Thyroid gland (tissue), 4 donors: ENCODE measurements around the gene DYNLT1. TPM values are rescaled to one million over a fixed set of nuclear protein-coding genes. Genes with fewer than 3 reads are reported as not detected.

ENCODE experiments used
- DNase-seq, 2 donors: peaks; one replicate each; pipeline ENCODE4 v3.0.0-alpha.2; 2019
- H3K27ac ChIP-seq, 3 donors: fragments of 200-600 bp; sonication (generic); 1 replicate in 2 of 3; 2 replicates in 1 of 3; pipeline ENCODE4 v1.5.1; 2016 to 2019; ENCODE audit warnings: mild to moderate bottlenecking in 1 of 3, moderate library complexity in 1 of 3
- H3K27me3 ChIP-seq: fragments of 200-600 bp; sonication (generic); one replicate; pipeline ENCODE4 v1.5.1; 2019
- H3K36me3 ChIP-seq, 2 donors: fragments of 200-600 bp; sonication (generic); one replicate each; pipeline ENCODE4 v1.5.1; 2016 to 2019
- H3K4me1 ChIP-seq, 2 donors: fragments of 200-600 bp; sonication (generic); one replicate each; pipeline ENCODE4 v1.5.1; 2017 to 2019
- H3K4me3 ChIP-seq, 3 donors: fragments of 200-600 bp; sonication (generic); replicated peaks in 1 of 3; 1 replicate in 2 of 3; 2 replicates in 1 of 3; pipeline ENCODE4 v1.5.1; 2016; ENCODE audit warnings: mild to moderate bottlenecking in 1 of 3
- H3K9me3 ChIP-seq: fragments of 200-600 bp; sonication (generic); one replicate; pipeline ENCODE4 v1.5.1; 2017
- POLR2A ChIP-seq, 2 donors: fragments of 450-650 bp; IDR thresholded peaks; one replicate each; pipeline ENCODE4 v1.6.1; 2017; ENCODE audit warnings: antibody characterized with exemption in 2 of 2, mild to moderate bottlenecking in 2 of 2, moderate library complexity in 1 of 2
- WGBS, 2 donors: methylation state at CpG; one replicate each; pipeline ENCODE4 v1.1.5; 2017; 5-methylcytosine and 5-hydroxymethylcytosine counted together
- intact Hi-C: fragments of 100-400 bp; cut with DNase I; formaldehyde crosslinking; loops from one replicate; pipeline ENCODE4 v1.15.1; 2023
- total RNA-seq, 4 donors: library from RNA; depleted of rRNA; stranded (reverse); fragments of >200 nt; gene quantifications; one replicate each; pipeline ENCODE4 v1.2.3, GENCODE V29; 2016
- TF ChIP-seq, protein P1 (sequence below), 6 experiments: fragments of 200-600 bp in 3 of 6; fragments of 450-650 bp in 3 of 6; sonication (generic) in 3 of 6; IDR thresholded peaks; one replicate each; pipeline ENCODE4 v1.5.1; 2016 to 2019; ENCODE audit warnings: antibody characterized with exemption in 6 of 6, mild to moderate bottlenecking in 2 of 6, inconsistent platforms in 1 of 6, moderate library complexity in 1 of 6

Gene DYNLT1
- total RNA-seq, 4 donors from 2014 or later = 76.6 to 113 (median 93.4) TPM

DNA sequence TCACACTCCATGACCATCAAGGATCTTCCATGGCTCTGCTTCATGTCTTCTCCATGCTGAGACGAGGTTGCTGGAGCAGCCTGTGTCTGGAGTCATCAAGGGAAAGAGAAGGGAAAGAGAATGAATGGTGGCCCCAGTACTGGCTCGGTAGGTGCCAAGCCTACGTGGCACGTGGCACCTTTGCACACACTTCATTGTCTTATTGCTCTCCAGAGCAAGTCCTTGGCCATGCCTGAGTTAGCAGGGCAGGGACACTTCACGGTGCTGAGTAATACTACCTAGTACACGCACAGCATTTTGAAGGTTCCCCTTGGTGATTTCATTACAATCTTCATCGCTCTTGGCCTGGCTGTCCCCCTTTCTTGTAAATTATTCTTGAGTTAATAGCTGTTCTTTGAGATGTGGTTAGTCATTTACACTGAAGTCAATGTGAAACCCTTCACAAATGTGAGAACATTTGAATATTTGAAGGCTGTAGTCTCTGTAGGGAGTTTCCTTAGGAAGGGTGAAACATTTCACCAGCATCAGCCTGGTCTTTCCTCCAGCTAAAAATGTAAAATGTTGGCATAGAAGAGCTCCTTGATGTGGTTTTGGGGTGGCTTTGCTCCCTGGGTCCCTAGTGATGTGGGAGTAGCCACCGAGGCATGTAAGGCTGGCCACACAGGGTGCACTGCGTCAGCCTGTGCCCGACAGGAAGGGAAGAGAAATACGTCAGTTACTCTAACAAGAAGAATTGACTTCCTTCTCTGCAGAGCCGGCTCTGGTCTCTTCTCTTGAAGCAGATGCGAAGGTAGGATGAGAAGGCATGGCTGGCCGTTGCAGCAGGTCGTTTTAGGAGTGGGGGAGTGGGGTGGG lies 5.0 kb upstream of the DYNLT1 start, which contains the start of gene SYTL3:
Gene SYTL3 (plus strand): TSS at position 766 of the 855 bp plus-strand sequence. CDS start 13,215 bp downstream, outside the sequence.
- peak within 1 kb of the TSS in 1 of 3 donors; percentile 46 for H3K27ac ChIP-seq
- intact Hi-C loops = no loop called here
- H3K4me1 ChIP-seq = peaks cover 12 to 23% of the 10 kb centered on the region in 2 donors
- no peak within 1 kb of the TSS for H3K4me3 ChIP-seq
- H3K9me3 ChIP-seq = no peaks in the 10 kb centered on the region
- TF ChIP-seq, protein P1, sequence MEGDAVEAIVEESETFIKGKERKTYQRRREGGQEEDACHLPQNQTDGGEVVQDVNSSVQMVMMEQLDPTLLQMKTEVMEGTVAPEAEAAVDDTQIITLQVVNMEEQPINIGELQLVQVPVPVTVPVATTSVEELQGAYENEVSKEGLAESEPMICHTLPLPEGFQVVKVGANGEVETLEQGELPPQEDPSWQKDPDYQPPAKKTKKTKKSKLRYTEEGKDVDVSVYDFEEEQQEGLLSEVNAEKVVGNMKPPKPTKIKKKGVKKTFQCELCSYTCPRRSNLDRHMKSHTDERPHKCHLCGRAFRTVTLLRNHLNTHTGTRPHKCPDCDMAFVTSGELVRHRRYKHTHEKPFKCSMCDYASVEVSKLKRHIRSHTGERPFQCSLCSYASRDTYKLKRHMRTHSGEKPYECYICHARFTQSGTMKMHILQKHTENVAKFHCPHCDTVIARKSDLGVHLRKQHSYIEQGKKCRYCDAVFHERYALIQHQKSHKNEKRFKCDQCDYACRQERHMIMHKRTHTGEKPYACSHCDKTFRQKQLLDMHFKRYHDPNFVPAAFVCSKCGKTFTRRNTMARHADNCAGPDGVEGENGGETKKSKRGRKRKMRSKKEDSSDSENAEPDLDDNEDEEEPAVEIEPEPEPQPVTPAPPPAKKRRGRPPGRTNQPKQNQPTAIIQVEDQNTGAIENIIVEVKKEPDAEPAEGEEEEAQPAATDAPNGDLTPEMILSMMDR (IDR thresholded peaks at IDR 0.05) = no peak
- no peak for TF ChIP-seq POLR2A (IDR thresholded peaks at IDR 0.05)
- 25 to 29% methylated on average over 15 of the region's 15 CpGs for WGBS, 2 donors
- peak; percentile 91 to 93 for DNase-seq
- no peaks in the 10 kb centered on the region for H3K27me3 ChIP-seq
- no peaks in the 10 kb centered on the region for H3K36me3 ChIP-seq

DNA sequence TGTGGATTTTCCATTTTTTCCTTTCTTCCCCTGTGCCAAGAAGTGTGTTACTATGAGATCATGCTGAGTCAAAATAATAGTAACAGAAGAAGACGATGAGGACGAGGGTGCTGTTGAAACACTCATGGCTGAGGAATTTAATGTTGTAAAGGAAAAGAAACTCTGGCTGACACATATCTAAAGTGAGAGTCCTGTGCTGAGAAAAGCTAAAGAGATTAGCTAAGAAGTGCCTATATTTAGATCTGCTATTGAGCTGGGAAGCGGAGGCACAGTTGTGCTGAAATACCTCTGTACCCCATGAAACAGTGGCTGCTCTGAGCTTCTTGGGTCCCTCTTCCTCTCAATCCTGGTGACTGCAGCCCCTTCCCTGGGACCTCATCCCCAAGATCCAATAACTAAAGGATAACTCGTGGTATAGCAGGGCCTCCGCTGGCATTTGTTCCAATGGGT lies 4.2 kb upstream of the DYNLT1 start:
- TF ChIP-seq POLR2A (IDR thresholded peaks at IDR 0.05) = no peak
- TF ChIP-seq, protein P1 (IDR thresholded peaks at IDR 0.05) = no peak
- H3K9me3 ChIP-seq = no peaks in the 10 kb centered on the region
- H3K27me3 ChIP-seq = no peaks in the 10 kb centered on the region
- H3K27ac ChIP-seq = no peak overlapping the region
- no peaks in the 10 kb centered on the region for H3K36me3 ChIP-seq
- intact Hi-C loops = no loop called here
- no peak for DNase-seq
- peaks cover 10 to 18% of the 10 kb centered on the region in 2 donors for H3K4me1 ChIP-seq
- no peak overlapping the region for H3K4me3 ChIP-seq
- WGBS, 2 donors = 70 to 75% methylated on average over 5 of the region's 5 CpGs

DNA sequence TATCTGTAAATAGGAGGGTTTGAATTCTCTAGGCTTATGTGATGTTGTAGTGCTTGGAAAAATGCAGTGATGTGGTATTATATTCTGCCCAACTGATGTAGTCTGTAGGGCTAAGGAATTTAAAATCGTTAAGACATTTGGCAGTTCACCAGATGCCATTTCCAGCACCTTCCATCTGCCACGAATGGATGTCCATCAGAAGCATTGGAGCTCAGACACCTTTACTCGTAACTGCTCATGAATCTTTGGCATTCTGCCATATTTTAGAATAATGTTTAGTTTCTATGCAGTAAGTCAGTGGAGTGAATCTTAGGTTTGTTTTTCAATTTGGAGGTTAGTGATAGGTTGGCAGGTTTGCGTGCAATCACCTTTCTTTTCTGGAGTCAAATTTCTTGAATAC lies 3.0 kb upstream of the DYNLT1 start:
- Histone ChIP-seq H3K27ac (no peak overlapping the region), H3K36me3 (no peaks in the 10 kb centered on the region)
- intact Hi-C loops = no loop called here

DNA sequence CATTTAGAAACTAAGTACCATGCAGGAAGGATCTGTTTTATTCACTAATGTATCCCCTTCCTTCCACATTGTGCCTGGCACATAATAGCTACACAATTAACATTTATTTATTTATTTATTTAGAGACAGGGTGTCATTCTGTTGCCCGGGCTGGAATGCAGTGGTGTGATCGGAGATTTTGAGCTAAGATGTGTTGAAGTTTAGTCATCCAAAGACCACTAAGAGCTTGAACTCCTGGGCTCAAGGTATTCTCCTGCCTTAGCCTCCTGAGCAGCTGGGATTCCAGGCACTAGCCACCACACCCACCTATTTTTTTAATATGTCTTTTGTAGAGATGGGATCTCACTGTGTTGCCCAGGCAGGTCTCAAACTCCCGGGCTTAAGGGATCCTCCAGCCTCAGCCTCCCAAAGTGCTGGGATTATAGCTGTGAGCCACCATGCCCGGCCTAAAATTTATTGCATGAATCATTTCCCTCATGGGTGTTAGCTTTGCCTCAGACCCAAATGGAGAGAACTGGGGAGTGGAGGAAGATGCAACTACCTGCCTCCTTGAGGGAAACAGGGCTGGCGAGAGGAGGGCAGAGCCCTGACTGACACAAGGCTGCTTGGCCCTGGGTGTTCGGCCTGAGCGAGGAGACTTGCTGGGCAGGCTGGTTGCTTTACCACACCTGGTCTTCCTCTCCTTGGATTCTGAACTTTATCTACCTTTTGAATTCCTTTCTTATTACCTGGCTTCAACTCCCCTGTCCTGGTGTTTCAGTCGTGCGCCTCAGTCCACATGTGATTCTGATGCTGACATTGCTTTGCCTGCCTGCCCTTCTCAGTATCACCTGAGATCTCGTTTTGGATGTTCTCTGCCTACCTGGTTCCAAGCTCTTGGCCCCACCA lies 1.7 kb upstream of the DYNLT1 start:
- no peaks in the 10 kb centered on the region for H3K9me3 ChIP-seq
- no peak for TF ChIP-seq POLR2A (IDR thresholded peaks at IDR 0.05)
- TF ChIP-seq, protein P1 (IDR thresholded peaks at IDR 0.05) = no peak
- no peak overlapping the region for H3K27ac ChIP-seq
- H3K36me3 ChIP-seq = no peaks in the 10 kb centered on the region
- WGBS, 2 donors = 68 to 89% methylated on average over 10 of the region's 10 CpGs
- intact Hi-C loops = no loop called here
- H3K27me3 ChIP-seq = no peaks in the 10 kb centered on the region
- peak in 1 of 2 donors; percentile 58 for DNase-seq
- no peak overlapping the region for H3K4me3 ChIP-seq
- H3K4me1 ChIP-seq = peaks cover 22 to 41% of the 10 kb centered on the region in 2 donors

More for the DNA sequence above, 3.0 kb upstream of the DYNLT1 start:
- peaks cover 22 to 29% of the 10 kb centered on the region in 2 donors for H3K4me1 ChIP-seq
- no peaks in the 10 kb centered on the region for H3K9me3 ChIP-seq
- WGBS, 2 donors = 54 to 57% methylated on average over 4 of the region's 4 CpGs
- no peaks in the 10 kb centered on the region for H3K27me3 ChIP-seq
- DNase-seq = no peak
- H3K4me3 ChIP-seq = no peak overlapping the region
- no peak for TF ChIP-seq POLR2A (IDR thresholded peaks at IDR 0.05)
- TF ChIP-seq, protein P1 (IDR thresholded peaks at IDR 0.05) = no peak
